ENCODE results near the gene VPS4B.

DNA sequence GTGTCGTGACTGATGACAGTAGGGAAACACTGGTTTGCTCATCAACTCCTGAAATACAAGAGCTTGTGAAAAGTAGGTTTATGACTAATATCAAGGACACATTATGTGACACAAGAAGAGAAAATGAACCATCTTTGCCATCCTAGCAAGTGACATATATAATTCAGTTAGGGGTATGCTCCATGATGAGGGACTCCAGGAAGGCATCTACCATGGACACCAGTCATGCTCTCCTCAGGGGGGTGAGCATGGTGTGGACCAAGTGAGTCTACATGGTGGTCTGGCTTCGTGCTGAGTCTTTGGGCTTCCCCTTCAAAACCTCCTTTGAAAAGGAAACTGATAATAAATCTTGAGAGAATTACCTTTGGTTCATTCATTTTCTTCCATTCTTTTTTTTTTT, 42.8 kb upstream of the VPS4B start:
- TF ChIP-seq EZH2 (IDR thresholded peaks at IDR 0.05; ENCODE audit: borderline replicate concordance, low read length), result no peak
- TF ChIP-seq, protein P1, sequence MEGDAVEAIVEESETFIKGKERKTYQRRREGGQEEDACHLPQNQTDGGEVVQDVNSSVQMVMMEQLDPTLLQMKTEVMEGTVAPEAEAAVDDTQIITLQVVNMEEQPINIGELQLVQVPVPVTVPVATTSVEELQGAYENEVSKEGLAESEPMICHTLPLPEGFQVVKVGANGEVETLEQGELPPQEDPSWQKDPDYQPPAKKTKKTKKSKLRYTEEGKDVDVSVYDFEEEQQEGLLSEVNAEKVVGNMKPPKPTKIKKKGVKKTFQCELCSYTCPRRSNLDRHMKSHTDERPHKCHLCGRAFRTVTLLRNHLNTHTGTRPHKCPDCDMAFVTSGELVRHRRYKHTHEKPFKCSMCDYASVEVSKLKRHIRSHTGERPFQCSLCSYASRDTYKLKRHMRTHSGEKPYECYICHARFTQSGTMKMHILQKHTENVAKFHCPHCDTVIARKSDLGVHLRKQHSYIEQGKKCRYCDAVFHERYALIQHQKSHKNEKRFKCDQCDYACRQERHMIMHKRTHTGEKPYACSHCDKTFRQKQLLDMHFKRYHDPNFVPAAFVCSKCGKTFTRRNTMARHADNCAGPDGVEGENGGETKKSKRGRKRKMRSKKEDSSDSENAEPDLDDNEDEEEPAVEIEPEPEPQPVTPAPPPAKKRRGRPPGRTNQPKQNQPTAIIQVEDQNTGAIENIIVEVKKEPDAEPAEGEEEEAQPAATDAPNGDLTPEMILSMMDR (IDR thresholded peaks at IDR 0.05; ENCODE audit: low read length), result no peak
